H9 (cell line): ENCODE results near the gene ANKRD28. TPM values are rescaled to one million over a fixed set of nuclear protein-coding genes. Genes with fewer than 3 reads are reported as not detected.

Experiments used
- DNase-seq: peaks from one replicate; pipeline ENCODE4 v3.0.0-alpha.2; 2017
- H2AFZ ChIP-seq: one replicate; pipeline ENCODE4 v1.6.1; 2013; ENCODE audit warnings: mild to moderate bottlenecking, low read length, control low read depth, moderate library complexity
- H2AK5ac ChIP-seq: 2 replicates; pipeline ENCODE4 v1.6.1; 2013; ENCODE audit warnings: low read length, control low read depth, mixed read lengths; ENCODE audit not compliant: insufficient read length
- H2BK120ac ChIP-seq: one replicate; pipeline ENCODE4 v1.6.1; 2013; ENCODE audit warnings: low read depth, mild to moderate bottlenecking, low read length, control low read depth, inconsistent platforms; ENCODE audit not compliant: poor library complexity, severe bottlenecking
- H2BK12ac ChIP-seq: 2 replicates; pipeline ENCODE4 v1.6.1; 2013; ENCODE audit warnings: low read length, control low read depth, mixed read lengths, low read depth; ENCODE audit not compliant: insufficient read length
- H2BK15ac ChIP-seq: 2 replicates; pipeline ENCODE4 v1.6.1; 2013; ENCODE audit warnings: low read depth, low read length, control low read depth
- H2BK20ac ChIP-seq: one replicate; pipeline ENCODE4 v1.6.1; 2013; ENCODE audit warnings: low read depth, mild to moderate bottlenecking, low read length, control low read depth, inconsistent platforms; ENCODE audit not compliant: poor library complexity, severe bottlenecking
- H2BK5ac ChIP-seq: 2 replicates; pipeline ENCODE4 v1.6.1; 2013; ENCODE audit warnings: low read length, control low read depth, mixed read lengths; ENCODE audit not compliant: insufficient read length
- H3K14ac ChIP-seq: 2 replicates; pipeline ENCODE4 v1.6.1; 2013; ENCODE audit warnings: low read length, control low read depth; ENCODE audit not compliant: insufficient read depth
- H3K18ac ChIP-seq: 2 replicates; pipeline ENCODE4 v1.6.1; 2013; ENCODE audit warnings: low read depth, mild to moderate bottlenecking, mixed read lengths, low read length, control low read depth; ENCODE audit not compliant: insufficient read length
- H3K23ac ChIP-seq: 2 replicates; pipeline ENCODE4 v1.6.1; 2013; ENCODE audit warnings: low read length, control low read depth, mixed read lengths, low read depth; ENCODE audit not compliant: insufficient read length
- H3K23me2 ChIP-seq: 2 replicates; pipeline ENCODE4 v1.6.1; 2013; ENCODE audit warnings: low read depth, mild to moderate bottlenecking, mixed read lengths, low read length, control low read depth; ENCODE audit not compliant: insufficient read length, poor library complexity, severe bottlenecking
- H3K27ac ChIP-seq: 2 replicates; pipeline ENCODE4 v1.5.1; 2013; ENCODE audit warnings: low read length, control low read depth, mixed read lengths, low read depth; ENCODE audit not compliant: insufficient read length
- H3K27me3 ChIP-seq: 2 replicates; pipeline ENCODE4 v1.6.1; 2013; ENCODE audit warnings: low read length, control low read depth, inconsistent platforms; ENCODE audit not compliant: insufficient read depth
- H3K4ac ChIP-seq: 2 replicates; pipeline ENCODE4 v1.6.1; 2013; ENCODE audit warnings: low read depth, mild to moderate bottlenecking, control low read depth, inconsistent platforms, low read length, moderate library complexity
- H3K4me1 ChIP-seq: 2 replicates; pipeline ENCODE4 v1.6.1; 2013; ENCODE audit warnings: low read length, control low read depth, inconsistent platforms; ENCODE audit not compliant: insufficient read depth
- H3K4me2 ChIP-seq: 2 replicates; pipeline ENCODE4 v1.6.1; 2013; ENCODE audit warnings: low read length, control low read depth, mixed read lengths; ENCODE audit not compliant: insufficient read length, insufficient read depth
- H3K56ac ChIP-seq: 2 replicates; pipeline ENCODE4 v1.6.1; 2013; ENCODE audit warnings: low read depth, mild to moderate bottlenecking, mixed read lengths, low read length, control low read depth; ENCODE audit not compliant: insufficient read length
- H3K79me1 ChIP-seq: 2 replicates; pipeline ENCODE4 v1.6.1; 2013; ENCODE audit warnings: low read depth, mild to moderate bottlenecking, moderate library complexity, low read length, control low read depth, inconsistent platforms; ENCODE audit not compliant: insufficient read depth, poor library complexity, severe bottlenecking
- H3K79me2 ChIP-seq: 2 replicates; pipeline ENCODE4 v1.6.1; 2013; ENCODE audit warnings: low read length, control low read depth, inconsistent platforms; ENCODE audit not compliant: insufficient read depth
- H3K9ac ChIP-seq: 2 replicates; pipeline ENCODE4 v1.6.1; 2013; ENCODE audit warnings: low read length, control low read depth, mixed read lengths; ENCODE audit not compliant: insufficient read length; ENCODE audit errors: extremely low read depth
- H3K9me3 ChIP-seq: one replicate; pipeline ENCODE4 v1.6.1; 2013; ENCODE audit warnings: low read depth, low read length, inconsistent platforms; ENCODE audit not compliant: control insufficient read depth
- H3T11ph ChIP-seq: one replicate; pipeline ENCODE4 v1.6.1; 2013; ENCODE audit warnings: mild to moderate bottlenecking, low read length, control low read depth, inconsistent platforms
- H4K20me1 ChIP-seq: one replicate; pipeline ENCODE4 v1.6.1; 2013; ENCODE audit not compliant: control insufficient read depth, insufficient read length, insufficient read depth
- H4K5ac ChIP-seq: 2 replicates; pipeline ENCODE4 v1.6.1; 2013; ENCODE audit warnings: low read depth, mild to moderate bottlenecking, mixed read lengths, low read length, control low read depth; ENCODE audit not compliant: insufficient read length
- H4K8ac ChIP-seq: replicated peaks from 2 replicates; pipeline ENCODE4 v1.6.1; 2013; ENCODE audit warnings: low read length, control low read depth, mixed read lengths, low read depth; ENCODE audit not compliant: insufficient read length
- H4K91ac ChIP-seq: 2 replicates; pipeline ENCODE4 v1.6.1; 2013; ENCODE audit warnings: low read depth, mild to moderate bottlenecking, moderate library complexity, mixed read lengths, low read length, control low read depth; ENCODE audit not compliant: insufficient read length
- H3K27ac Mint-ChIP-seq, 3 experiments: 2 replicates in 2 of 3; 3 replicates in 1 of 3; pipeline ENCODE4 v1.8.0; 2020 to 2021; ENCODE audit warnings: mixed read lengths in 3 of 3, mild to moderate bottlenecking in 1 of 3, moderate library complexity in 1 of 3
- H3K27me3 Mint-ChIP-seq: 2 replicates; pipeline ENCODE4 v1.8.0; 2021; ENCODE audit warnings: low read depth, mild to moderate bottlenecking, moderate library complexity, mixed read lengths
- H3K36me3 Mint-ChIP-seq, 3 experiments: 2 replicates in 2 of 3; 3 replicates in 1 of 3; pipeline ENCODE4 v1.8.0; 2020 to 2021; ENCODE audit warnings: low read depth in 3 of 3, mixed read lengths in 3 of 3; ENCODE audit not compliant: insufficient read depth in 1 of 3
- H3K4me1 Mint-ChIP-seq, 2 experiments: 2 replicates each; pipeline ENCODE4 v1.8.0; 2020; ENCODE audit warnings: mixed read lengths in 2 of 2
- H3K4me3 Mint-ChIP-seq, 2 experiments: 2 replicates in 1 of 2; 3 replicates in 1 of 2; pipeline ENCODE4 v1.8.0; 2020 to 2021; ENCODE audit warnings: mild to moderate bottlenecking in 2 of 2, mixed read lengths in 2 of 2, moderate library complexity in 1 of 2
- H3K9me3 Mint-ChIP-seq, 2 experiments: 2 replicates in 1 of 2; 3 replicates in 1 of 2; pipeline ENCODE4 v1.8.0; 2020; ENCODE audit warnings: mild to moderate bottlenecking in 2 of 2, mixed read lengths in 2 of 2, moderate library complexity in 1 of 2
- CTCF ChIP-seq: fragments of 200-600 bp; sonication (generic); conservative IDR thresholded peaks from 3 replicates; pipeline ENCODE4 v1.8.0; 2021; ENCODE audit warnings: antibody characterized with exemption, mild to moderate bottlenecking
- WGBS: extraction: QIAGEN DNeasy Blood & Tissue Kit; methylation state at CpG from one replicate; pipeline ENCODE4 v1.1.7; 2013; ENCODE audit warnings: missing lambda C conversion rate, low lambda C conversion rate, mixed read lengths; ENCODE audit not compliant: insufficient read length; ENCODE audit errors: extremely low coverage; 5-methylcytosine and 5-hydroxymethylcytosine counted together
- total RNA-seq: library from RNA; stranded (reverse); gene quantifications from 2 replicates; pipeline ENCODE4 v1.2.1, GENCODE V29; 2021

The ANKRD28 gene
- total RNA-seq, 1 experiment from 2014 or later: 59.0 TPM

- no peak overlapping the region for H3K4ac ChIP-seq
- no peak overlapping the region for H2BK12ac ChIP-seq
- no peak overlapping the region for H2AFZ ChIP-seq
- no peaks in the 10 kb centered on the region for H4K20me1 ChIP-seq
- H3K9ac ChIP-seq: no peak overlapping the region
- H3K27me3 Mint-ChIP-seq: no peaks in the 10 kb centered on the region
- DNase-seq: no peak
- no peak overlapping the region for H3K23ac ChIP-seq
- no peak overlapping the region for H2AK5ac ChIP-seq
- H3K79me1 ChIP-seq: no peaks in the 10 kb centered on the region
- no peaks in the 10 kb centered on the region for H3K4me1 ChIP-seq
- H3K4me2 ChIP-seq: no peak overlapping the region
- peak overlapping the region; percentile 4 to 80 (median 80); a peak in 5 of 7 replicates for H3K27ac Mint-ChIP-seq
- no peaks in the 10 kb centered on the region for H3K9me3 ChIP-seq
- no peak overlapping the region for H3K4me3 Mint-ChIP-seq
- H2BK5ac ChIP-seq: no peak overlapping the region
- no CpG with 5 or more reads among the region's 2 CpGs for WGBS
- H3K79me2 ChIP-seq: no peaks in the 10 kb centered on the region
- H3K27ac ChIP-seq: no peak overlapping the region
- peaks cover 6 to 26% (median 18%) of the 10 kb centered on the region in 3 experiments for H3K36me3 Mint-ChIP-seq
- no peak overlapping the region for H3T11ph ChIP-seq
- H4K5ac ChIP-seq: no peak overlapping the region
- H4K91ac ChIP-seq: no peak overlapping the region
- peaks cover 8 to 11% of the 10 kb centered on the region in 2 experiments for H3K4me1 Mint-ChIP-seq
- H3K27me3 ChIP-seq: no peaks in the 10 kb centered on the region
- H3K14ac ChIP-seq: no peak overlapping the region
- no peak overlapping the region for H4K8ac ChIP-seq
- TF ChIP-seq CTCF: no peak
- no peak overlapping the region for H2BK120ac ChIP-seq
- H3K18ac ChIP-seq: no peak overlapping the region
- H3K9me3 Mint-ChIP-seq: no peaks in the 10 kb centered on the region
- H2BK20ac ChIP-seq: no peak overlapping the region
- H3K56ac ChIP-seq: no peak overlapping the region
- H2BK15ac ChIP-seq: no peak overlapping the region
- H3K23me2 ChIP-seq: no peaks in the 10 kb centered on the region
Measured at GRCh38 chr3:15726043-15726442, 71.7 kb downstream of the ANKRD28 start.
